Measurements from ENCODE around the gene TANC1.

GRCh38 chr2:159032146-159032545 lies 63.7 kb downstream of the TANC1 start:
- no peak for TF ChIP-seq CTCF (optimal IDR thresholded peaks at IDR 0.05 in 1 of 3, IDR thresholded peaks at IDR 0.05 in 1 of 3, conservative IDR thresholded peaks at IDR 0.05 in 1 of 3; ENCODE audit: extremely low read depth in 1 of 3, insufficient read depth in 2 of 3, low read length in 3 of 3)
- no peak for TF ChIP-seq EZH2 (IDR thresholded peaks at IDR 0.05; ENCODE audit: low read length)
